NCI-H2171 treated with DMSO at 0.1 percent for 48 hours (cell line): ENCODE measurements around the gene BRDT.
"Not testable (repeated sequence)": the region's sequence is repeated elsewhere in the genome, so short reads cannot be mapped to it uniquely, and the experiment has no call there.

Experiments
- DNase-seq: peaks from one replicate; lab custom pipeline; 2025; lab: John Stamatoyannopoulos, UW

BRDT gene

GRCh38 chr1:91993256-91993655, 44.1 kb downstream of the BRDT start:
- DNase-seq: no peak

- peak; percentile 19 for DNase-seq
Observed at GRCh38 chr1:91997607-91998195, 48.5 kb downstream of the BRDT start.

DNA sequence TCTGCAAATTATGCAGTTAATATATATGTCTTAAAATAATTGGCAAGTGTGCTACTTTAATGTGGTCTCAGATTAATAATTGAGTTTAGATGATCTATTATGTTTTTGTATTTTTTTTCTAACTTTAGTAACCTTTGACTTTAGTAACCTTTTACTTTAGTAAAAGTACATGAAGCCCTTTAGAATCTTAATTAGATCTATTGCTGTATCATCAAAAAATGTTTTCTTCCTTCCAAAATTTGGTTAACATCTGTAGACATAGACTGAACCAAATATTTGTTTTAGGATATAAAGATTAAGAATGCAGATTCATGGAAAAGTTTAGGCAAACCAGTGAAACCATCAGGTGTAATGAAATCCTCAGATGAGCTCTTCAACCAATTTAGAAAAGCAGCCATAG, 54.9 kb downstream of the BRDT start:
- DNase-seq: no peak

GRCh38 chr1:92013923-92014322, 64.7 kb downstream of the BRDT start:
- DNase-seq: no peak

DNA sequence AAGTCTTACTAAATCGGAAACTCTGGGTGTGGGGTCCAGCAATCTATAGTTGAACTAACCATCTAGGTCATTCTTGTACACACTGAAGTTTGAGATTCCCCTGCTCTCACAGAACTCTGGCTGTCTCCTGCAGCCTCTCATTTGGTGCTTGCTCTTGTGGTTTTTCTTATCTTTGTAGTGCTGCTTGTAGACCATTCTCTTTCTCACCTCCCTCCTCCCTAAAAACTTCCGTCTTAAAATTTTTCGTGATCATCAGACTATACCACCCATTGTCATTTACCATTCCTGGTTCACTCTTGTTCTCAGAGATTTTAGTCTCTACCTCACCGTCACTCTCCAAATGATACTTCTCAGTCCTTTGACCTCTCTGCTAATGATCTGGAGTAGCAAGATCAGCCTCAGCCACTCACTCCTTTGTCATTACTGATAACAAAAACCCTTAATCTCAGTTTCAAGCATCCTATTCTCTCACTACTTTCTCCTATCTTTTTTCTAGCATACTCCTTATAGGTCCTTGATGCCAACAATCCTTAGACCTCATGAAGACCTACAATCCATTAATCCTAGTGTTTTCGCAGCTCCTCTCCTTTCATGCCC, 67.6 kb downstream of the BRDT start:
- DNase-seq: no peak

DNA sequence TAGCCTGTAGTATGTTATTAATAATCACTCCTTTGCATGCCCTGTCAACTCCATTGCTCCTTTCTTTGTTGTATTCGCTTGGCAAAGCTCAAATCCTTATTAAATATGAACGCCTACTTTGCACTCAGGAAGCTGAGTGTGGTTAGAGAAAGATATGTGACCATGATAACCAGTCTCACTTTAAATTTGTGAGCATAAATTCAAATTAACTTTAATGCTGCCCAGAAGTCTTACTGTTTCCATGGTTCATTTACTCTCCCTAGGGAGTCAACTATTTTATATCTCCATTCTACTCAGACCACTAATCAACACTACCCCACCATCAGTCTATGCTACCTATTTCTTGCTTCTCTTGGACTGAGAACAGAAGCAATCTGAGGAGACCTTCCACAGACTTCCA, 68.5 kb downstream of the BRDT start:
- no peak for DNase-seq

- not testable (repeated sequence) for DNase-seq
Observed at GRCh38 chr1:92026042-92026441, 76.8 kb downstream of the BRDT start.

DNA sequence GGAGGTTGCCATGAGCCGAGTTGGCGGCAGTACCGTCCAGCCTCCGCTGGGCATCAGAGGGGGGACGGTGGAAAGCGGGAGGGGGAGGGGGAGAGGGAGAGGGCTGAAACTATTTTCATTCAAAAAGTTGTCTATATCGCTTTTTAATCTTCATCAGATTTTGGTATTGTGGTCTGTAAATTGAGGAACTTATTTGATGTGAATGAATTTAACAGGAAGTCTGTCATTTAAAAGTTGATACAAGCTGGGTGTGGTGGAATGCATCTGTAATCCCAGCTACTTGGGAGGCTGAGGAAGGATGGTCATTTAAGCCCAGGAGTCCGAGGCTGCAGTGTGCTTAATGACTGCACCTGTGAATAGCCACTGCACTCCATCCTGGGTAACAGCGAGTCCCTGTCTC, 77.6 kb downstream of the BRDT start:
- DNase-seq: no peak

DNA sequence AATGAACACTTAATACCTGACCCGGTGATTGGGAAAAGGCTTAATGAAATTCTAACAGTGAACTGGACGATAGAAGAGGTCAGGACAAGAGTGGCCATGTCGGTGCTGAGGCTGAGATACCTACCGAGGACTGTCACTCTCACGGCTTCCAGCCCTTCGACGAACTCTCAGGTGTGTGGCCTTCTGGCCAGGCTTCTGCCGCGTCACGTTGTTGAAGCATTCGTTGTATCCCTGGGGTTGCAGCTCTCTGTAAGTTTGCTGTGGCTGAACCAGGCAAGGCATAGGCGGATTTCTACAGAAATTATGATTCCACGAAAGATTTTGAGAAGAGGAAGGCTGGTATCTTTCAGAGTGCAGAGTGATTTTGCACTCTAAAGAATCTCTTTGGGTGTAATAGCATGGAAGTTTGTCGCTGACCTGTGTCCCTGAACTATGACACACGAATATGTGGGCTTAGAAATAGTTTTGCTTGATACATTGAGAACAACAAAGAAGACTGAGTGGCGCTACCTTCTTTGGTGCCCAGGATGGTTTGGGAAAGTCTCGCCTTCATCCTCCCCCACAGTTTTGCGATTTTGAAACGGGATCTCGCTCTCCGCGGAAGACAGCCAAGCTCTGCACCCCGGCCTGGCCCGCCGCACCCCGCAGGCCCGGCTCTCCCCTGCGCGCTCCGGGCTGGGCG, 80.2 kb downstream of the BRDT start:
- no peak for DNase-seq

GRCh38 chr1:92030656-92031107, 81.5 kb downstream of the BRDT start:
- DNase-seq: no peak

- no peak for DNase-seq
Observed at GRCh38 chr1:92031281-92032110, 82.3 kb downstream of the BRDT start.

DNA sequence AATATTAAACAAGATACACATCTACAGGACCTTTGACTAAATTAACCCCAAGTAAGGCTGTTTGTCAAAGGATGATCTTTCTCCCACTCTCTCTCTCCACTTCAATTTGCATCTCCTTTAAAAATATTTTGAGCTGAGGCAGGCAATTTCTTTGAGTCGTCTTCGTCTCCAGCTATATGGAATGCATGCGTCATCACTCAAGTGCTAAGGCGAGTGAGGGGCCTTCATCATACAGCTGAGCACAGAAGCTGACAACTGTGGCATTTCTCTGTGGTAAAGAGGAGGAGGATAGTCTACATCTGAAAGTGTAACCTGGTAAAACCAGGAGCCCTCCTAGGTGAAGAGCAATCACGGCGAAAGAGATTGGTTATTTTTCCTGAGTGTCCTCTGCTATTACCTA, 88.2 kb downstream of the BRDT start:
- no peak for DNase-seq

GRCh38 chr1:92038695-92039346, 89.6 kb downstream of the BRDT start:
- no peak for DNase-seq

DNA sequence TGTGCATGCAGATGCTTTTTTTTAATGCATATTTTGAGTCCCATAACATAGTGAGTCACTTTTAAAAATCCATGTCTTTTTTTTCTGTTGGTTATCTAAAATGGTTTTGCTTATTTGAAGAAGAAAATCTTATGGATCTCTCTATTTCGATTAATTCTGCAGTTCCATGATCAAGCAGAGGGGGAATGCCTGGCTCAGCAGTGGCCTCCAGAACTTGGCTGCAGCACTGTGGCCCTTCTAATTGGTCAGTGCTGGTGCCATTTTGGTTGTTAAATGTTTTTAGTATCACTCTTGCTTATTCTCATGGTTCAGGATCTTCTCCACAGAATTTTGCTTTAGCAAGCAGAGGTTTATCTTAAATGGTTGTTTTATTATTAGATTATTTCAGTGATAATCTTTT, 91.8 kb downstream of the BRDT start:
- no peak for DNase-seq

DNA sequence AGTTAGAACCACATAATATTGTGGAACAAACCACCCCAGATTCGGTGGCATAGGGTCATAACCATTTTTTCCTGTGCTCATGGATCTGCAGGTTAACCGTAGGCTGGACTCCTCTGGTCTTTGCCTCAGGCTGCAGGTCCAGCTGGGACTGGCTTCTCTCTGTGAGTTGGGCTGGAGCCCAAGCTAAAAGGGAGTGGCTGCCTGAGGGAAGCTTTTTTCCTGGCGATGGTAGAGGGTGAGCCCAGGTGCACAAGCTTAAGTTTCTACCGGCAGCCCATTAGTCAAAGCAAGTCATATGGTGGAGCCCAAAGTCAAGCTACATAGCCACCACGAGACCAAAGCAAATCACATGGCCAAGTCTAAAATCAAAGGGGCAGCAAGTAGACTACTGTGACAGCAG, 94.4 kb downstream of the BRDT start:
- no peak for DNase-seq

DNA sequence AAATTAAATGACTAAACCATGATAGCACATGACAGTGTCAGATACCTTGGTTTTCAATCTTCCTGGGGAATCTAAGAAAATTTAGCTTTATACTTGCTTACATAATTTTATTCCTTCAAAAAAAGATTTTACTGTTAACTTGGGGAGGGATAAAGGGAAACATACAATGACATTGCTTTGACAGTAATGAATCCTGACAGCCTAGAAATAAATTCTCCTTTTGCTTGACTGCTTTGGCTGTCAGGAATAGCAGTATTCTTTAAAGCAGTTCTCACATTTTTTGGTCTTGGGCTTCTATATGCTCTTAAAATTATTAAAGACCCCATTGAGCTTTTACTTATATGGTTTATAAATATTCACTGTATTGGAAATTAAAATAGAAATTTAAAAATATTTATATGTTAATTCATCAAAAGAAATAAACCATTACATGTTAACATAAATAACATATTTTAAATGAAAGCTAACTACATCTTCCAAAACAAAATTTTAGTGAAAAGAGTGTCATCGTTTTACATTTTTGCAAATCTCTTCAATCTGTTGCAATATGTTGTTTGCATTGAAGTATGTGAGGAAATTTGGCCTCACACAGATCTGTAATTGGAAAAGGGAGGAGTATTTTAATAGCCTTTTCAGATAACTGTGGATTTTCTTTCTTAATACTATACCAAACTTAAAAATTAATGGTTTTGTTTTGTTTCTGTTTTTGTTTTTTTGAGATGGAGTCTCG, 96.7 kb downstream of the BRDT start:
- no peak for DNase-seq

DNA sequence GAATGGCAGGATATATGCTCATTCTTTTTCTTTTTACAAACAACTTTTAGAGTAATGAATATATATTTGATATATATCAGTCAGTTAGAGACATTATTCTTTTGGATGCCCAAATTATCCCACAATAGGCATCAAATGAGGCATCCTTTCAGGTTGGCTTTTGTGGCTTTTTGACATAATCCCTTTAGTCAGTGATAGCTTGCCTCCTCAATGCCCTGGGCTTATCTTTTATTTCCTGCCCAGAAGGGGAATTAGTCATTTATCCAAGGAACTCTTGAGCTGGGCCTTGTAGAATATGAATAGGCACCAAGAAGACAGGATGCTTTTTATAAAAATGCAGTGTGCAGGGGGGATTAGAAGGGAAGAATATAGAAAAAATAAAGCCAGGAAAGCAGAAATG, 102.7 kb downstream of the BRDT start:
- DNase-seq: no peak
